GM19035 (cell line): ENCODE data around the gene CACNB2.

Experiments used
- ATAC-seq: cut with Tn5 transposase; IDR thresholded peaks from one replicate; pipeline ENCODE4 v1.9.1; 2021; ENCODE audit not compliant: unreplicated experiment

CACNB2 gene

DNA sequence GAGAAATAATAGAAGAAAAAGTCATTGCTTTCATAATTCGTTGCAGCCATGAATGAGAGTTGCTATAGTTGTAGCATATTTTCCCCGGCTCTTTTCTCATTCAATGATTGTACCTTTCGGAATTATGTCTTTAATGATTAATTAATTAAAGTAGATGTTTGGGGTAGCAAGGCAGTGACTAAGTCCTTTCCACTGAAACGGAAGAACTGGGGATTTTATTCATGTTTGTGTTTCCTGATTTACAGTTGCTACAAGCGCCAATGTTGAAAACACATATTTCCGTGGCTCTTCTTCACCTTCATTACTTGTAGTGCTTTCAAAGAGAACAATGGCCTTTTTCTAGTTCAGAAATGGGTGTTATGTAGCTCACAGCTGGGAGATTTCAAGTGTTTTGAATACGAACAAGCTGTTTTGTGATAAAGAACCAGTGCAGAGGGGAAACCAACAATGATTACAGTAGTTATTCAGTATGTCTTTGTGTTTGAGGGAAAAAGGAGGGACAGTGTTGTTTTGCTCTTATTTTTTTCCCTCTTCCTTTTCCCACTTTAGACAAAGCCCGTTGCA lies 357.7 kb downstream of the CACNB2 start:
- no peak for ATAC-seq

DNA sequence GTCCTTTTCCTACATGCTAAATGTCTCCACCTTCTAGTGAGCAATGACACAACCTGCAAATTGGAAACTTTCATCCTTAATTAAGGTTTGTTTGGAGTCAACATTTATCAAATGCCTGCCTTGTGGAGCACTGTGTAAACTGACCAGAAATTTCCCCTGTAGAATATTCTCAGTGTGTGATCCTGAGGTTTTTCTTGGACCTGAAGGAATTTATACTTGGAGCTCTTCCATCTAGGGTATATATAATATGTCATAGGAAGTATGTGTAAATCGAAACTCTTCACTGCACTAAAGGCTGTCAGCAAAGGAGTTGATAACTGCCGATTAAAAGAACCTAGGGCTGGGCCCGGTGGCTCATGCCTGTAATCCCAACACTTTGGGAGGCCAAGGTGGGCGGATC lies 358.8 kb downstream of the CACNB2 start:
- no peak for ATAC-seq

GRCh38 chr10:18500576-18500975 lies 360.4 kb downstream of the CACNB2 start:
- ATAC-seq: no peak

DNA sequence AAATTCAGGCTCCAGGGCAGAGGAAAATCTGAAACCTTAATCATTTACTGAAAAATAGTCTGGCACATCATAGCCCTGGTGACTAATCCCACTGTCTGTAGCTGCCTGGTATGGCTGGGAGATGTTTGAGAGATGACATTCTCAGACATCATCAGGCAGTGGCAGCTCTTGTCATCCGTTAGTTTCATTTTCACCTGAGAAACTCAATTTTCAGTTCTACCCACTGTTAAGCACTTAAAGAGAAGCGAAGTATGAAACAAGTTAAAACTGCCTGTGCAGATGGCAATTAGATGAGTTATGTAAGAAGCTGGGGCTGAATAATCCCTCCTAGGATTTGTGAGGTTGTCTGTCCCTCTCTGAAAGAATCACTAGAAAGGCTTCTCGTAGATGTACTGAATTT lies 361.0 kb downstream of the CACNB2 start:
- peak; percentile 92 for ATAC-seq

DNA sequence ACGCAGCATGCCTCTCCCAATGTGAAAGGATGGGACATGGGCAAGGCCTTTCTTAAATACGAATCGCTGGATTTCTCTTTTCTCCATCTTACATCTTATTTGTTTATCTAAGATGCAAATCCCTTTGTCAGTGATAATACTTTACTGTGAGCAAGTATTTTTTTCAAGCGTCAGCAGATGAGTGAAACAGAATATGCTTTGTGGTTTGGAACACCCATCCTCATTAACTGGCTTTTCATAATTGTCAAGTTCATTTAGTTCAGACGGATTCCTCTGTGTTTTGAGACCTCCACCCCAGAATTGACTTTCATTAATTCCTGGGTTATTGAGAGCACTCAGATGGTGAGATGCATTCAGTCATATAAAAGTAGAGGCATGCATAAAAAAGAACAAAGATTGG lies 361.4 kb downstream of the CACNB2 start:
- peak; percentile 20 for ATAC-seq

DNA sequence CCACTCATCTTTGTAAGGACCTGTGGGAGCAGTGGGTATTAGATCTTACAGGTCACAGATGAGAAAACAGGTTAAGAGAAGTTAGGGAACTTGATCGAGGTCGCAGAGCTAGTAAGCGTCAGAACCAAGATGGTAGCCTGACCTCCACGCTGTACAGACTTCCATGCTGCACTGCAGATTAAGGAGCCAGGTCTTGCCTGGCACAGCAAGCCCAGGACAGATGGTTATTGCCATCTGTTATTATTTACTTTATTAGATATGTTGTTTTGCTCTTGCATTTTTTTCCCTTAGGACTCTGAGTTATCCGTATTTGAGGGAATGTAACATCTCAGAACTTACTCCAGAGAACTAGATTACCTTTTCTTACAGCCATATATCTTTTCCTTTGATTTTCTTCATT lies 363.9 kb downstream of the CACNB2 start:
- ATAC-seq: no peak

GRCh38 chr10:18505456-18506118 lies 365.4 kb downstream of the CACNB2 start:
- ATAC-seq: no peak

DNA sequence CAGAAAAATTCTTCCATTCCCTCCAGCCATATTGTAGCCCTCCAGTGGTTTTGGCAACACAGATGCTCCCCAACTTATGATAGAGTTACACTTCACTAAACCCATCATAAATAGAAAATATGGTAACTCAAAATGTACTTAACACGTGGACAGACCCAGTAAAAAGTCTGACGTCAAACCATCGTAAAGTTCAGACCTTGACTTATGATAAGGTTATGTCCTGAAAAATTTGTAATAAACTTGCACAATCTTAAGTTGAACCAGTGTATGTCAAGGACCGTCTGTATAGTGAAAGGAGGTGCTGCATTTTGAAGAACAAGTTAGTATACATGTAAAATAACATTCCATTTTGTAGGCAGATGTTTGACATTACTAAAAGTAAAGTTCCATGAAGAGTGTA lies 368.4 kb downstream of the CACNB2 start:
- ATAC-seq: no peak

GRCh38 chr10:18514537-18514936 lies 374.3 kb downstream of the CACNB2 start:
- ATAC-seq: no peak

DNA sequence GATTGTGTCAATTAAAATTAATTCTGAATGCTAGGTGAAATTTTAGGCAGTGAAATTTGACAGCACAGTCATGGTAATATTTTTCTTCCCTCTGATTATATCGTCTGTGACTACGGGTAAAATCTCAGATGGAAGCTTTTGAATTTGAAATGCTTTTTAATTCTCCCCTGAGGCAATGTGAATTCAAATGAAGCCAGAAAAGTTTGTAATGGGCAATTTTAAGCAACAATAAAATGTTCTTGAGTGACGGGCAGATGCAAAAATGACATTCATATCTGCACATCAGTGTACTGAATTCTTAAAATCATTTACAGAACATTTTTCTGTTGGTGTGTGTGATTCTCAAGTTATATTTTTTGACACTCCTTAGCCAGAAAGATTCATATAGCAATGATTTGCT lies 376.6 kb downstream of the CACNB2 start:
- ATAC-seq: no peak

- no peak for ATAC-seq
These were observed 382.8 kb downstream of the CACNB2 start for GRCh38 chr10:18523025-18523424.

- no peak for ATAC-seq
These were observed 383.6 kb downstream of the CACNB2 start for GRCh38 chr10:18523858-18524257.

GRCh38 chr10:18527687-18528086 lies 387.5 kb downstream of the CACNB2 start:
- no peak for ATAC-seq

- no peak for ATAC-seq
These were observed 388.1 kb downstream of the CACNB2 start for GRCh38 chr10:18528292-18528691.

DNA sequence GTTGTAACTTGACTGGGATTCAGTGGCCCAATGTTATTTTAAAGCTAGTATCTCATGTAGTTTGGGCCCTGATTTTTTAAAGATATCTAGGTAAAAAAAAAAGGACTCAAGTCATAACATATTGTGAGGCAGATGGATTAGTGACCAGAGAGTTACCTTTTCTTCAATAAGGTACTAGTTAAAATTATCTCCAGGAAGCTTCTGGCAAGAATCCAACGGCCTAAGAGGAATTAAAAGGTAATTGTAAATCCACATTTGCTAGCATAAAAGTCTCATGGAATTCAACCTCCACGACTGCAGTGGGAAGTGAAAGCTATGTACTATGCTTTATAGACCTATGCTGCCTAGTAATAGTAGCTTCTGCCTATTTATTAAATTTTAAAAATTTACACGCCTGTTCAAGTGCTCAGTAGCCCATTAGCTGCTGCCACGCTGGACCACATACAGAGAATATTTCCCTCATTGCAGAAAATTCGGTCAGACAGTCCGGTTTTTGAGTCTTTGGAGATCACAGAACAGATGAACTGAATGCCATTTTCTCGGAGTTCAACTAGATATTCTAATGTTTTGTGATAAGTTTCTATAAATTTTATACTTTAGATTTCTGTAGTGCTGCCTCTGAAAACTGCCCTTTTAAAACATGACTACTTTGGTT lies 392.8 kb downstream of the CACNB2 start:
- no peak for ATAC-seq

DNA sequence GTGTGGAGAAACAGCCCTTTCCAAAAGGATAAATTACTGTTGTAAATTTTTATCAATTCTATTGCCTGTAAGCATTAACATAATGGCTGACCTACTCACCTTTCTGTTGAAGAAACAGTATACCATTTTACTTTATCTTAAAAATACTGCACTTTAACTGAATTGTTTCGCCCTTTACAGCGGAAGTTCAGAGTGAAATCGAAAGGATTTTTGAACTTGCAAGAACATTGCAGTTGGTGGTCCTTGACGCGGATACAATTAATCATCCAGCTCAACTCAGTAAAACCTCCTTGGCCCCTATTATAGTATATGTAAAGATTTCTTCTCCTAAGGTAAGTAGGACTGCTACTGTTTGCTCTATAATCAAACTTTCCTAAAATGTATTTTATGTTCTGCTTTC lies 393.7 kb downstream of the CACNB2 start:
- no peak for ATAC-seq

- ATAC-seq: no peak
These were observed 399.1 kb downstream of the CACNB2 start for GRCh38 chr10:18539335-18539734.

DNA sequence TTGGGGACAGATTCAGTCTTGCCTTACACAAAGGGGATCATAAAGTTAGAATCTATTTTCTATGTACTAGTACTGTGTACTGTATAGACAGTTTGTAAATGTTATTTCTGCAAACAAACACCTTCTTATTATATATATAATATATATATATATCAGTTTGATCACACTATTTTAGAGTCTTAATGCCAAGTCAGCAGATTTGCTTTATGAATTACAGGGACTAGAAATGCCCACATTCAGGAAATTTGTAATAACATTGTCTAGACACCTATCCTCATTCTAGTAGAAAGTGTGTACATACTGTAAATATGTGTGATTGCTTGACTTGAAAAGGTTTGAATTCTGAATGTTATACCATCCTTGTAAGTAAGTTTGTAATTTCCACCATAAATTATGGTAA lies 400.0 kb downstream of the CACNB2 start:
- no peak for ATAC-seq

GRCh38 chr10:18542832-18543231 lies 402.6 kb downstream of the CACNB2 start:
- no peak for ATAC-seq

DNA sequence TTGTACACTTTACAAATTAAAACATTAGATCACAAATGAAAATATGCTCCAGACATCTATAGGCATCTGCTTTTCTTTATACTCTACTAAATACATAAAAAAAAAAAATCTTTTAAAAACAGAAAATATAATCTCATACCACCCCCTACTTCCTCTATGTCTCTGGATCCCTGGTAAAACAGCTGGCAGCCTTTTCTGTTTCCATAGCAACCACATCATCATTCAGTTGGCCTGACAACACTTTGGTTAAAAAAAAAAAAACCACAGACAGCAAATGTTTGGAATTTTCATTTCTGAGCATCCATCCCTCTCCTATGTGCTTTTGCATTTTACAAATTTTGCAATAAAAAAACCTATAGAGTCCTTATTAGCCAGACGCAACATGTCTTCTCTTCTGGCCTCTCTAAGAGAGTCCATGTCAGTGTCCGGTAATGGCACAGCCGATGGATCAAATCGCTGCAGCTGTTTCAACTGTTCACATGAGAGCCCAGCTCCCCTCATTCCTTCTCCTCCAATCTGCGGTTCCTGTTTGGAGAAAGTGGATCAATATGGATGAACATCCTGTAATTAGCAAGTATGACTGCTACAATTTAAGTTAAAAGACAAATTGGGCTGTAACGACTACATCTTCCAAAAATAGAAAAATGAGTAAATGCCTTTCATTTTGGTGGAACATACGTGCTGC lies 405.5 kb downstream of the CACNB2 start:
- no peak for ATAC-seq

GRCh38 chr10:18549105-18549504 lies 408.9 kb downstream of the CACNB2 start:
- ATAC-seq: no peak

GRCh38 chr10:18551473-18551872 lies 411.2 kb downstream of the CACNB2 start:
- no peak for ATAC-seq
